ENCODE measurements around the gene PHLDB2.

The PHLDB2 gene

DNA sequence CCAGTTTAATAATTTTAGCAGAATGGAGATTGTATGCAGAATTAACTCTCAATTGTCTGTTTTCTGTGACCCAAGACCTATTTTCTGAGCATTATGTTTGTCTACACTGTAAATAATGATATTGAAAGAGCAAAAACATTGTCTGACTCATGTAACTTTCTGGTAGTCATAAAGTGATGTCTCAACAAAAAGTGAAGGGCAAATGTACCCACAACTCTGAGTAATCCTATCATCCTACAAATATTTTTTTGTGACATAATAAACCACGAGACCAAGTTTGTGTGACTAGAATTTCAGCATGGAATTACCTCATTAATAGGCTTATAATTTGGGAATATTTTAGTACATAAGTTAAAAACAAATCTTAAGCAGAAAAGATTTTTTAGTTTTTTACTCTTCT lies 104.4 kb downstream of the PHLDB2 start:
- Histone ChIP-seq H2BK15ac (ENCODE audit: low read length) (no peak overlapping the region), H3K18ac (ENCODE audit: low read length) (no peak overlapping the region), H3K4me1 (ENCODE audit: control insufficient read depth in 2 of 2, insufficient read depth in 1 of 2, low read depth in 1 of 2, low read length in 2 of 2) (peaks cover 1 to 27% of the 10 kb centered on the region in 2 donors), H3K14ac (ENCODE audit: low read length) (no peak overlapping the region), H3K4me2 (ENCODE audit: insufficient read depth, low read length, poor library complexity, severe bottlenecking) (no peak overlapping the region), H2AK5ac (ENCODE audit: low read depth, low read length) (no peak overlapping the region), H3K79me1 (ENCODE audit: low read depth, low read length) (no peaks in the 10 kb centered on the region), H3K27ac (replicated peaks; ENCODE audit: low read length) (no peak overlapping the region), H4K91ac (ENCODE audit: low read depth, low read length, poor library complexity) (no peak overlapping the region), H3K9me3 (replicated peaks in 1 of 2; ENCODE audit: control insufficient read depth in 2 of 2, insufficient read depth in 1 of 2, low read depth in 1 of 2, low read length in 2 of 2) (no peaks in the 10 kb centered on the region), H2AFZ (ENCODE audit: low read length) (no peak overlapping the region), H3K27me3 (ENCODE audit: control insufficient read depth in 3 of 3, insufficient read depth in 3 of 3, low read depth in 1 of 3, low read length in 3 of 3) (no peaks in the 10 kb centered on the region), H3K4ac (ENCODE audit: low read length) (no peak overlapping the region), H3K23ac (ENCODE audit: low read depth, low read length, poor library complexity) (no peak overlapping the region), H4K8ac (ENCODE audit: low read depth, low read length) (no peak overlapping the region), H3K9ac (ENCODE audit: low read depth, low read length, poor library complexity) (no peak overlapping the region), H2BK120ac (ENCODE audit: low read depth, low read length) (no peak overlapping the region), H3K4me3 (ENCODE audit: low read length in 2 of 2) (no peak overlapping the region), H2BK5ac (ENCODE audit: low read length) (no peak overlapping the region), H2BK12ac (ENCODE audit: low read length) (no peak overlapping the region), H3K36me3 (replicated peaks in 1 of 2; ENCODE audit: control insufficient read depth in 2 of 2, insufficient read depth in 2 of 2, low read length in 2 of 2) (peaks cover 0 to 77% of the 10 kb centered on the region in 2 donors)
- WGBS, 2 donors (ENCODE audit: extremely low coverage in 2 of 2, insufficient read length in 2 of 2, insufficient replicate concordance in 1 of 2) = no CpG with 5 or more reads among the region's 1 CpG
- no peak for DNase-seq (ENCODE audit: low spot score)

DNA sequence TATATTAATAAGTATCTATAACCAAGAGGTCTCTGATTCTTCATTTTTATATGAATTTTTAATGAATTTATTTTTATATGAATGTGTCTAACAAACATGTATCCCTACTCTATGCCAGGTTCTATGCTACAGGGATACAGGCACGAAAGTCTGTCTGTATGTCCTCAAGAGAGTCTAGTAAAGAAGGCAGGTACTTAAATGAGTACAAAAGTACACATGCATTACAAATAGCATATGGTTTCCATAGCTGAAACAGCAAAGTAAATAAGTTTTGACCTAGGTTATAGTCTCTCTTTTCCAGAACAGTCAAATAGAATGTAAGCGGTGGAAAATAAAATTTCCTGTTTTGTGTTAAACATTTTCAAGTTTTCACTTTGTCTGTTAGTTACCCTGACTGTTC lies 106.4 kb downstream of the PHLDB2 start:
- peaks cover 0 to 84% of the 10 kb centered on the region in 2 donors for H3K36me3 ChIP-seq (replicated peaks in 1 of 2; ENCODE audit: control insufficient read depth in 2 of 2, insufficient read depth in 2 of 2, low read length in 2 of 2)
- H3K9ac ChIP-seq (ENCODE audit: low read depth, low read length, poor library complexity) = no peak overlapping the region
- no peak overlapping the region for H3K18ac ChIP-seq (ENCODE audit: low read length)
- DNase-seq (ENCODE audit: low spot score) = no peak
- no peak overlapping the region for H3K4ac ChIP-seq (ENCODE audit: low read length)
- H3K23ac ChIP-seq (ENCODE audit: low read depth, low read length, poor library complexity) = no peak overlapping the region
- no peaks in the 10 kb centered on the region for H3K27me3 ChIP-seq (ENCODE audit: control insufficient read depth in 3 of 3, insufficient read depth in 3 of 3, low read depth in 1 of 3, low read length in 3 of 3)
- H2AK5ac ChIP-seq (ENCODE audit: low read depth, low read length) = no peak overlapping the region
- no peaks in the 10 kb centered on the region for H3K79me1 ChIP-seq (ENCODE audit: low read depth, low read length)
- H4K8ac ChIP-seq (ENCODE audit: low read depth, low read length) = no peak overlapping the region
- no peak overlapping the region for H2AFZ ChIP-seq (ENCODE audit: low read length)
- WGBS, 2 donors (ENCODE audit: extremely low coverage in 2 of 2, insufficient read length in 2 of 2, insufficient replicate concordance in 1 of 2) = no CpG with 5 or more reads among the region's 2 CpGs
- peaks cover 1 to 18% of the 10 kb centered on the region in 2 donors for H3K4me1 ChIP-seq (ENCODE audit: control insufficient read depth in 2 of 2, insufficient read depth in 1 of 2, low read depth in 1 of 2, low read length in 2 of 2)
- H3K4me2 ChIP-seq (ENCODE audit: insufficient read depth, low read length, poor library complexity, severe bottlenecking) = no peak overlapping the region
- no peak overlapping the region for H2BK120ac ChIP-seq (ENCODE audit: low read depth, low read length)
- no peak overlapping the region for H2BK12ac ChIP-seq (ENCODE audit: low read length)
- H3K4me3 ChIP-seq (ENCODE audit: low read length in 2 of 2) = no peak overlapping the region
- no peak overlapping the region for H2BK5ac ChIP-seq (ENCODE audit: low read length)
- no peaks in the 10 kb centered on the region for H3K9me3 ChIP-seq (replicated peaks in 1 of 2; ENCODE audit: control insufficient read depth in 2 of 2, insufficient read depth in 1 of 2, low read depth in 1 of 2, low read length in 2 of 2)
- no peak overlapping the region for H3K27ac ChIP-seq (replicated peaks; ENCODE audit: low read length)
- H2BK15ac ChIP-seq (ENCODE audit: low read length) = no peak overlapping the region
- H3K14ac ChIP-seq (ENCODE audit: low read length) = no peak overlapping the region
- no peak overlapping the region for H4K91ac ChIP-seq (ENCODE audit: low read depth, low read length, poor library complexity)

DNA sequence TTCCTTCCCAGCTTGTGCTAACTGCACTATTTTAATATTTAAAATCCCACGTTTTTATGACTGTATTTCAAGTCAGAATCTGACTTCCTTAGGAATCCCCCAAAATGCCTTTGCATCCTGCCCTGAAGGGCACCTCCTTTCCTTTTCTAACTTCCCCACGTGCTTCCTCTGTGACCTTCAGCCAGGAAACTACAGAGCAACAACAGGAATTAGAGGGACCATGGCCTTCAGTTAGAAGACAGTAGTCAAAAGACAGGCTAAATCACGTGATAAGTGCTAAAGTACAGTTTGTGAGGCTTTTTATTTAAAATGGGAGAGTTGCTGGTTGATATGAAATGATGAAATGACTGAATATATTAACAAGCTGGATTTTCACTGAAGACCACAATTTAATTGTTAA lies 108.0 kb downstream of the PHLDB2 start:
- peaks cover 0 to 22% of the 10 kb centered on the region in 2 donors for H3K4me1 ChIP-seq (ENCODE audit: control insufficient read depth in 2 of 2, insufficient read depth in 1 of 2, low read depth in 1 of 2, low read length in 2 of 2)
- no peaks in the 10 kb centered on the region for H3K27me3 ChIP-seq (ENCODE audit: control insufficient read depth in 3 of 3, insufficient read depth in 3 of 3, low read depth in 1 of 3, low read length in 3 of 3)
- H2BK12ac ChIP-seq (ENCODE audit: low read length) = no peak overlapping the region
- no peaks in the 10 kb centered on the region for H3K9me3 ChIP-seq (replicated peaks in 1 of 2; ENCODE audit: control insufficient read depth in 2 of 2, insufficient read depth in 1 of 2, low read depth in 1 of 2, low read length in 2 of 2)
- H3K4me2 ChIP-seq (ENCODE audit: insufficient read depth, low read length, poor library complexity, severe bottlenecking) = no peak overlapping the region
- no peaks in the 10 kb centered on the region for H3K79me1 ChIP-seq (ENCODE audit: low read depth, low read length)
- no CpG with 5 or more reads among the region's 3 CpGs for WGBS, 2 donors (ENCODE audit: extremely low coverage in 2 of 2, insufficient read length in 2 of 2, insufficient replicate concordance in 1 of 2)
- H3K4me3 ChIP-seq (ENCODE audit: low read length in 2 of 2) = no peak overlapping the region
- no peak overlapping the region for H2AFZ ChIP-seq (ENCODE audit: low read length)
- no peak overlapping the region for H3K27ac ChIP-seq (replicated peaks; ENCODE audit: low read length)
- H3K9ac ChIP-seq (ENCODE audit: low read depth, low read length, poor library complexity) = no peak overlapping the region
- H3K14ac ChIP-seq (ENCODE audit: low read length) = no peak overlapping the region
- H3K18ac ChIP-seq (ENCODE audit: low read length) = no peak overlapping the region
- H2AK5ac ChIP-seq (ENCODE audit: low read depth, low read length) = no peak overlapping the region
- H4K91ac ChIP-seq (ENCODE audit: low read depth, low read length, poor library complexity) = no peak overlapping the region
- no peak for DNase-seq (ENCODE audit: low spot score)
- H3K4ac ChIP-seq (ENCODE audit: low read length) = no peak overlapping the region
- no peak overlapping the region for H4K8ac ChIP-seq (ENCODE audit: low read depth, low read length)
- H3K36me3 ChIP-seq (replicated peaks in 1 of 2; ENCODE audit: control insufficient read depth in 2 of 2, insufficient read depth in 2 of 2, low read length in 2 of 2) = peaks cover 0 to 91% of the 10 kb centered on the region in 2 donors
- H2BK15ac ChIP-seq (ENCODE audit: low read length) = no peak overlapping the region
- no peak overlapping the region for H2BK5ac ChIP-seq (ENCODE audit: low read length)
- no peak overlapping the region for H3K23ac ChIP-seq (ENCODE audit: low read depth, low read length, poor library complexity)
- H2BK120ac ChIP-seq (ENCODE audit: low read depth, low read length) = no peak overlapping the region

DNA sequence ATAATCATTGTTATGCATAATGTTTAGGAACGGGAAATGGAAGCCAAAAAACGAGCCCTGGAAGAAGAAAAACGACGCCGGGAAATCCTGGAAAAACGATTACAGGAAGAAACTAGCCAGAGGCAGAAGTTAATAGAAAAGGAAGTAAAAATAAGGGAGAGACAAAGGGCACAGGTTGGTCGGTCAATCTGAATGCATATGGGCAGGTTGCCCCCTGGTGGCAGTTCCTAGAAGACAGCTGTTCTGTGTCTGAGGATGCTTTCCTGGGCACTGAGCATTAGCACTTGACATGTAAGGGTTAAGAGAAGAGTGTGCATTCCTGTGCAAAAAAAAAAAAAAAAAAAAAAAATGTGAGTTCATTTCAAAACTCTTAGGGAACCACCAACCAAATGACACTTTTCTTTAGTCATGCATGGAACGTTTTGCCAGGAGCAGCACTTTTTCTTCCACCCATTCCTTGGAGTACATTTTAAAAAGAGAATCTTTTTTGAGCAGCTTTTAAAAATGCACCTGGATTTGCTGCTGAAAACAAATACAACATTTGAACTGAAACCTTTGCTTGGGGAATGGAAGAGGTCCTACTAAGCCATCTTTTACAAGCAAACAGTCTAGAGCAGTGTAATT lies 108.7 kb downstream of the PHLDB2 start:
- Histone ChIP-seq H3K18ac (ENCODE audit: low read length) (no peak overlapping the region), H2AK5ac (ENCODE audit: low read depth, low read length) (no peak overlapping the region), H3K4ac (ENCODE audit: low read length) (no peak overlapping the region), H3K14ac (ENCODE audit: low read length) (no peak overlapping the region), H2BK5ac (ENCODE audit: low read length) (no peak overlapping the region), H4K91ac (ENCODE audit: low read depth, low read length, poor library complexity) (no peak overlapping the region), H2AFZ (ENCODE audit: low read length) (peak overlapping the region; percentile 32), H2BK15ac (ENCODE audit: low read length) (no peak overlapping the region), H3K9ac (ENCODE audit: low read depth, low read length, poor library complexity) (no peak overlapping the region), H3K4me1 (ENCODE audit: control insufficient read depth in 2 of 2, insufficient read depth in 1 of 2, low read depth in 1 of 2, low read length in 2 of 2) (peaks cover 0 to 21% of the 10 kb centered on the region in 2 donors), H4K8ac (ENCODE audit: low read depth, low read length) (no peak overlapping the region), H3K9me3 (replicated peaks in 1 of 2; ENCODE audit: control insufficient read depth in 2 of 2, insufficient read depth in 1 of 2, low read depth in 1 of 2, low read length in 2 of 2) (no peaks in the 10 kb centered on the region), H3K36me3 (replicated peaks in 1 of 2; ENCODE audit: control insufficient read depth in 2 of 2, insufficient read depth in 2 of 2, low read length in 2 of 2) (peaks cover 0 to 87% of the 10 kb centered on the region in 2 donors), H2BK12ac (ENCODE audit: low read length) (no peak overlapping the region), H3K27me3 (ENCODE audit: control insufficient read depth in 3 of 3, insufficient read depth in 3 of 3, low read depth in 1 of 3, low read length in 3 of 3) (no peaks in the 10 kb centered on the region), H3K79me1 (ENCODE audit: low read depth, low read length) (no peaks in the 10 kb centered on the region), H2BK120ac (ENCODE audit: low read depth, low read length) (no peak overlapping the region), H3K27ac (replicated peaks; ENCODE audit: low read length) (no peak overlapping the region), H3K4me2 (ENCODE audit: insufficient read depth, low read length, poor library complexity, severe bottlenecking) (no peak overlapping the region), H3K4me3 (ENCODE audit: low read length in 2 of 2) (no peak overlapping the region), H3K23ac (ENCODE audit: low read depth, low read length, poor library complexity) (no peak overlapping the region)
- DNase-seq (ENCODE audit: low spot score) = peak; percentile 82
- no CpG with 5 or more reads among the region's 8 CpGs for WGBS, 2 donors (ENCODE audit: extremely low coverage in 2 of 2, insufficient read length in 2 of 2, insufficient replicate concordance in 1 of 2)
